ENCODE data around the gene R3HDM2.
"Not testable (repeated sequence)": the region's sequence is repeated elsewhere in the genome, so short reads cannot be mapped to it uniquely, and the experiment has no call there.

R3HDM2 gene

DNA sequence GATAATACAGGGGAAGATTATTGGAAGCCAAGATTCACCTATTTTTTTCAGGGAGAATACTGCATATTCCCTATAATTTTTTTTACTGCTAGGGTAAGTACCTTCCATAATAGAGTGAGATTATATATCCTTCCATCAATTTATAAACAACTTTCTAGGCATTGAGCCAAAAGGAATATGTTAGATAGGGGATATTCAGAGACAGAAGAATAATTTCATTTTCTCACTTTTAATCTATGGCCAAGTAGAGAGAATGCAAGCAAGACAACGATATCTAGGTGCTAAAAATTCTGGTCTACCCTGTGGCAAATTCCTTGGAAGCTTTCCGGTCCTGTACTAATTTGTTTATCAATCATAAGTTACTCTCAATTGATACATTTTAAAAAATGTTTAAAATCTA, 110.2 kb downstream of the R3HDM2 start:
- no peak for DNase-seq

DNA sequence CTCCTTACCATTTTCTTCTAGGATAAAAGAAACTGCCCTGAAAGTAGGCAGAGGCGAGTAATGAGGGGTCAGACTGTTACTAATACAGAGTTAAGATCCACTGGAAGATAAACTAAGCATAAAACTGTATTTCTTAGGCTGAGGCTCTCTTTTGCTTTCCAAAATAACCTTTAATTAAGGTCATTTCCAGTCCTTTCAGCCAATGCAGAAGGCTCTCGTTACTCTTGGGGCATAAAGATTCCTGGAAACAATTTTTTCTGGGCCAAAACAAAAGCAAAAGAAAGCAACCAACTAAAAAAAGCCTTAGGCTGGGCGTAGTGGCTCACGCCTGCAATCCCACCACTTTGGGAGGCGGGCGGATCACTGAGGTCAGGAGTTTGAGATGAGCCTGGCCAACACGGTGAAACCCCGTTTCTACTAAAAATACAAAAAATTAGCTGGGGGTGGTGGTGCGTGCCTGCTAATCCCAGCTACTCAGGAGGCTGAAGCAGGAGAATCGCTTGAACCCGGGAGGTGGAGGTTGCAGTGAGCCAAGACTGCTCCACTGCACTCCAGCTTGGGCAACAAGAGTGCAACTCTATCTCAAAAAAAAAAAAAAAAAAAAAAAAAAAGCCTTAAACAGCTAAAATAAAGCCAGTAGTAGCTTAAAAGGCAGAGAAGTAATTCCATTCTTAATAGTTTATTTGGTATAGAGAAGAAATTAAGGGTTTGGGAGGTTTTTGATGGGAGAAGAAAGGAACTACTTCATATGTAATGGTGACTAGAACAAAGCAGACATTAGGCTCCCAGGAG, 111.0 kb downstream of the R3HDM2 start:
- no peak for DNase-seq

DNA sequence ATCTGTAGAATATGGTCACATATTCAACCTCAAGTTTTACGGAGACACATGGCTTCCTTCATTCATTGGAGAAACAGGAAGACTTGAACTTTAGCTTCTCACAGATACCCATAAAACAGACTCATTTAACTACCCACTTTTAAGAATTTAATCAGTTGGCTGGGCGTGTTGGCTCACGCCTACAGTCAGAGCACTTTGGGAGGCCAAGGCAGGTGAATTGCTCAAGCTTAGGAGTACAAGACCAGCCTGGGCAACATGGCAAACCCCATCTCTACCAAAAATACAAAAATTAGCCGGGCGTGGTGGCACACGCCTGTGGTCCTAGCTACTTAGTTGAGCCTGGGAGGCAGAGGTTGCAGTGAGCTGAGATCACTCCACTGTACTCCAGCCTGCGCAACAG, 115.2 kb downstream of the R3HDM2 start:
- no peak for DNase-seq

DNA sequence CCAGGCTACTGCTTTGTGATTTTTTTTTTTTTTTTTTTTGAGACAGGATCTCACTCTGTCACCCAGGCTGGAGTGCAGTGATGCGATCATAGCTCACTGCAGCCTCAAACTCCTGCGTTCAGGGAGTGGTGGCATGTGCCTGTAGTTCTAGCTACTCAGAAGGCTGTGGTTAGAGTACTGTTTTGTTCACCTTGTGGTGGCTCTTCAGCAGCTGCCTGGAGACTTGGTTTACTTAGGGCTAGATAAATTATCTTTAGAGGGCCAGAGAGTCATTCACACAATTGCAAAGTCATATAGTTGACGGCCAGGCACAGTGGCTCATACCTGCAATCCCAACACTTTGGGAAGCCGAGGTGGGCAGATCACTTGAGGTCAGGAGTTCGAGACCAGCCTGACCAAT, 118.6 kb downstream of the R3HDM2 start:
- not testable (repeated sequence) for DNase-seq

GRCh38 chr12:57309420-57309819, 121.4 kb downstream of the R3HDM2 start:
- no peak for DNase-seq

- DNase-seq = no peak
These were observed 129.8 kb downstream of the R3HDM2 start for GRCh38 chr12:57300961-57301584.

- peak; percentile 11 for DNase-seq
These were observed 131.3 kb downstream of the R3HDM2 start for GRCh38 chr12:57299514-57300016.

DNA sequence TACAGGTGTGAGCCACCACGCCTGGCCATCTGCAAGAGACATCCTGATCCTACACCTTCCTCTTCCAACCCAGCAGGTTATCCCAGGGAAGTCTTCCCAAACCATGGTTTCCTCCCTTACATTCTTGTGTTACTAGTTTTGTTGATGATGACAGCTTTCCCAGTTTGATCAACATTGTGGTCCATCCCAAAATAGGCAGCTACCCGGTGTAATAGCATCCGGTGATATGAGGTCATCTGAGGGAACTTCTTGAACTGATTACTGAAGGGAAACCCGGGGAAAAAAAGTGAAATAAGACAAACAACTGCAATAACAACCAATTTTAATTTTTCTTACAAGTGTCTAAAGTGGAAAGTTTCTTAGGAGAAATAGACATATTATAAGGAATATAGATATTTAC, 134.6 kb downstream of the R3HDM2 start:
- DNase-seq = no peak

- DNase-seq = not testable (repeated sequence)
These were observed 148.8 kb downstream of the R3HDM2 start for GRCh38 chr12:57282073-57282472.

- no peak for DNase-seq
These were observed 150.4 kb downstream of the R3HDM2 start for GRCh38 chr12:57280211-57281062.

- no peak for DNase-seq
These were observed 152.1 kb downstream of the R3HDM2 start for GRCh38 chr12:57278465-57279381.

- no peak for DNase-seq
These were observed 153.8 kb downstream of the R3HDM2 start for GRCh38 chr12:57276935-57277563.

GRCh38 chr12:57276233-57276632, 154.6 kb downstream of the R3HDM2 start:
- not testable (repeated sequence) for DNase-seq

DNA sequence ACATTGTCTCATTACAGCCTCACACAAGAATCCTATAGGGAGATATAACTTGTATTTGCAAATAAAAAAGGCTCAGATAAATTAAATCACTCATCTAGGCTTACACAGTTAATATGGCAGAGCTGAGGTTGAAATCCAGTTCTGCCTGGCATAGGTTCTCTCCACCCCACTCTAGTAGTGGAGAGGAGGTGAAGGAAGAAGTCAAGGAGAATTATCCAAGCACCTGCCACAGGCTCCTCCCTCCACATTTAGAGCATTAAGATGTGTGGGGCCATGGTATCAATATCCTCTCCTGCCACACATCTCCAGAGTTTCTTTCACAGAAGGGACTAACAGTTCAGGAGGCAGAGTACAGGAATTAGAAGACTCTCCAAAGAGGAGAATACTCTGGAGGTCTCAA, 157.3 kb downstream of the R3HDM2 start:
- no peak for DNase-seq

- DNase-seq = no peak
These were observed 158.3 kb downstream of the R3HDM2 start for GRCh38 chr12:57272337-57273151.

DNA sequence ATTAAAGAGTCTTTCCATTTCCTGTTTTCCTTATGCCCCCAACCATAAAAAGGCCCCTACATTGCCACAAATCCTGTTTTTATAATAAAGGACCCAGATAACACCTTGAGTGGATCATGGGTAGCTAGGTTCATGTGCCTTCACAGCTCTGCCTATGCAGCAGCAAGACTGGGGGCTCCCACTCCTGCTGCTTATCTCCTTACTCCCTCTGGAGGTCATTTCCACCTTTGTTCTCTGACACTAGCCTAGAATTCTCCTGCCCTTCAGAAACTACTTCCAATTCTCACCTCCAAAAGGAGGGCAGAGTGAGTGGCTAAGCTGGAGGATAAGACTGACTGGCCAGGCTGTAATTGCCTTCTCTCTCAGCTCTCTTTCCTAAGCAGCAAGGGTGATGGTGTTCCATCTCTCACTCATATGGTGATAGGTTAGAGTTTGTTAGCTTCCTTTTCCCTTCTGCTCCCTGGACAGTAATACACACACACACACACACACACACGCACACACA, 159.8 kb downstream of the R3HDM2 start:
- DNase-seq = no peak

- DNase-seq = no peak
These were observed 162.6 kb downstream of the R3HDM2 start for GRCh38 chr12:57268264-57268663.

- DNase-seq = no peak
These were observed 164.2 kb downstream of the R3HDM2 start for GRCh38 chr12:57266681-57267080.

DNA sequence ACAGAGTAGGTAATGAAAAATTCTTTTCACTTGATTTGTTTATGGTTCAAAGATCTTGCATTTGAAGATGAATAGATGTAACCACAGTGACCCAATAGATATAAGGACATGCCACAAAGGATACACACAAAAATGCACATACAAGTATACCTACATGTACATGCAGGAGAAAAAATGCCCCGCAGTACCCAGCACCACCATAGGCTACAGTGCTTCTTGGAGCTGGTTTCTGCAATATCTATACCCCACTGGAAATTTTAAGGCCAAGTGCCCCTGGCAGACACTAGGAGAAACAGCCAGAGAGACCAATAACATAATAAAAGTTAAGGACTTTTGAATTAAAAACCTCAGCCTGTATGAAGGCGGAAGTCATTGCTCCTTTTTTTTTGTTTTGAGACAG, 167.7 kb downstream of the R3HDM2 start:
- DNase-seq = no peak

GRCh38 chr12:57262126-57262822, 168.6 kb downstream of the R3HDM2 start:
- DNase-seq = no peak
